GM18909 (cell line): ENCODE measurements around the gene CYBA.
A peak's percentile ranks its signal among the peaks of the same experiment; 100 is the strongest.
"Not testable (repeated sequence)": the region's sequence is repeated elsewhere in the genome, so short reads cannot be mapped to it uniquely, and the experiment has no call there.

Source experiments
- ATAC-seq: cut with Tn5 transposase; IDR thresholded peaks from one replicate; pipeline ENCODE4 v1.9.1; 2021; ENCODE audit warnings: mild to moderate bottlenecking; ENCODE audit not compliant: unreplicated experiment, poor library complexity

Gene CYBA

DNA sequence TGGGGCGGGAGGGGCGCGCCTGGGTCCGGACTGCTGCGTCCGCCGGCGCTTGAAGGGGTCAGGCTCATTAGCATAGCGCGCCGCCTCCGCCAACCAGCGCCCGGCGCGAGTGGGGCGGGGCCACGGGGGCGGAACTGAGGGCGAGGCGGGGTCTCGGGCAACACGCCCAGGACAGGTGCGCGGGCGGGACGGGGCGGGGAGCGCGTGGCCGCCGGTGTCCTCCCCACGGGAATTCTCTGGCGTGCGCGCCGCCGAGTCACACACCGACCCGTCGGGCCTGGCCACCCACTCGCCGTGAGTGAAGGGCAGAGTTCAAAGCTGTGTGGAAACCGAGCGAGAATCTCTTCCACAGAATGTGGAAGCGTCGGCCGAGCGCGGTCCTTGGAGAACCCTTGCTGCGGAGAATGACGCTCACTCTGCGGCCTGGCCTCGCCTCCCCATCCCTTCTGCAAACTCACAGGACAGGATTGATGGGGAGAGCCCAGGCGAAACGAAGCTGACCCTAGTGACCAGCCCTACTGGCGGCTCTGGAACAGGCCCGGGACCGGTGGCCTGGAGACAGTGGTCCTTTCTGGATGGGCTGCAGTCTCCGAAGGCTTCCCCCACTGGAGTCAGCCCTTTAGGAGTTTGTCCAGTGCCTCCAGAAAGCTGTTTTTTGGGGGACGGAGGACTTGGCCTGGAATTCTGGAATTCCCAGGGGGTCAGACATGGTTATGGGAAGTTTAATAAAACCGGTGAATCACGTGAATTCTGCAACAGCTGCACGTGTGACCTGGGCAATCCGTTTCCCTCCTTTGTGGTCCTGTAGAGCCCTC, 35.8 kb upstream of the CYBA start, which contains the start of gene SNAI3:
TSS of gene SNAI3 (minus strand) at position 69 of the 815 bp plus-strand sequence. CDS start 101 bp downstream, outside the sequence.
- peak; percentile 81 for ATAC-seq

DNA sequence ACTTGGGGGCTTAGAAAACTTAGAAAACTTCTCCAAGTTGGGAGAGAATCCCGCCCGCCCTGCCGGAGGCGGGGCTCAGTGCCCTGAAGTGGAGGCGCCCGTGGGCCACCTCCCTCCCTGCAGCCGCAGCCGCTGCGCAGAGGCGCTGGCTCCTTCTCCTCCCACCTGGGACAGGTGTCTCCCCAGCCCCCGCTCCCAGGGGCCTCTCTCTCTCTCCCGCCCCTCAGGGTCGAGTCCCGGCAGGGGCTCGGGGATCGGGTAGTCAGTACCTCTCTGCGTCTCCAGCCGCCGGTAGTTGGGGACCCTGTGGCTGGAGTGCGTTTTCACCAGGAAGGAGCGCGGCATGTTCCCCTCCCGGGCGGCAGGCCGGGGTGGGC, 35.2 kb upstream of the CYBA start:
- ATAC-seq: no peak

DNA sequence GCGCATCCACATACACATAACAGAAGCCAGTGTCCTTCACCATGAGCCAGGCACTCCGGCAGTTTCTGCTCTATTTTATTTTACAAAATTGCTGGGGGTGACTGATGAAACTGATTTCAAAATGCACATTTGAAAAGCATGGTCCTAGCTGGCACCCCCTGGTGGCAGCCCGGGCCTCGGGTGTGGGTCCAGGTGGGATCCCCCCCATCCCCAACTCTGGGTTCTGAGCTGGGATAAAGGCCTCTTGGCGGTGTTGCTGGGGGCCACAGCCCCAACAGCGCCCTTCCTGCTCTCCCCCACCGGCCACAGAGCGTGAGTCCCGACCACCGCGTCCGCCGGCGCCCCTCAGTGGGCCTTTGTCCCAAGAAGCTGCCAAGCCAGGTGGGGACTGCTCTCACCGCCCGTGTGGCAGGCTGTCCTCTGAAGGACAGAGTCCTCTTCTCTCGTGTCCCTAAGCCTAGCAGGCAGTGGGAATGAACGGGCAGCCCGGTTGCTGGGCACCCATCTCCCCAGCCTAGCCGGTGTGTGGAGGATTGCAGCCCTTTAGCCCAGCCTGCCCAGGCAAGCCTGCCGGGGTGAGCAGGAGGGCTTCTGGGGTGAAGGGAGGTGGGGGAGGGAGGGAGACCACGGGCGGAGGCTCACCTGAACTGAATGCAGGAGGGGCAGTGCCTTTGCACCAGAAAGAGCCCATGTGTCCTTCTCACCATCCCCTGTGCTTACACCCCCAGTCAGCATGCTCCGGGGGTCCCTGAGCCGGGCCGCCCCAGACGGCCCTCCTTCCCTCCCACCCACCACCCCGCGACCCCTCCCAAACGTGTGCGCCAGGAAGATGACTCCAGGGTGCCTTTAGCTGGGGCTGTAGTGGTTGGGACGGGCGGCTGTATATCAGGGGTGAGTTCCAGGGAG, 34.6 kb upstream of the CYBA start:
- no peak for ATAC-seq

DNA sequence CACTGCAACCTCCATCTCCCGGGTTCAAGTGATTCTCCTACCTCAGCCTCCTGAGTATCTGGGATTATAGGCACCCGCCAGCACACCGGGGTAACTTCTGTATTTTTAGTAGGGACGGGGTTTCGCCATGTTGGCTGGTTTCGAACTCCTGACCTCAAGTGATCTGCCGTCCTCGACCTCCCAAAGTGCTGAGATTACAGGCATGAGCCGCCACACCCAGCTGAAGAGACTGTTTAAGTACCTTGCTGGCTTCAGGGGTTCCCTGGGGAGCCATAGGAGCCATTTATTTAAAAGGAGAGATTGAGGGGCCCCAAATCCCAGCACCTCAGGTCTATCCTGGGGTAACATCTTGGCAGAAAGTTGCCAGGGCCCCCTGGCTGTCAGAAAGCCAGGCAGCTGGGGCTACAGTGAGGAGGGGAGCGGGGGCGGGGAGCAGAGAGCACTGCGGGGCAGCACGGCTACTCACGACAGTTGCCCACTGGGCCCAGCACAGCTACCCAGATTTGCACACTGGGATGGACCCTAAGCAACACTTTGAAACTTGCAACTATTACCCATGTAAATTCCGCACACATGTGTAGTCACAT, 33.8 kb upstream of the CYBA start:
- no peak for ATAC-seq

DNA sequence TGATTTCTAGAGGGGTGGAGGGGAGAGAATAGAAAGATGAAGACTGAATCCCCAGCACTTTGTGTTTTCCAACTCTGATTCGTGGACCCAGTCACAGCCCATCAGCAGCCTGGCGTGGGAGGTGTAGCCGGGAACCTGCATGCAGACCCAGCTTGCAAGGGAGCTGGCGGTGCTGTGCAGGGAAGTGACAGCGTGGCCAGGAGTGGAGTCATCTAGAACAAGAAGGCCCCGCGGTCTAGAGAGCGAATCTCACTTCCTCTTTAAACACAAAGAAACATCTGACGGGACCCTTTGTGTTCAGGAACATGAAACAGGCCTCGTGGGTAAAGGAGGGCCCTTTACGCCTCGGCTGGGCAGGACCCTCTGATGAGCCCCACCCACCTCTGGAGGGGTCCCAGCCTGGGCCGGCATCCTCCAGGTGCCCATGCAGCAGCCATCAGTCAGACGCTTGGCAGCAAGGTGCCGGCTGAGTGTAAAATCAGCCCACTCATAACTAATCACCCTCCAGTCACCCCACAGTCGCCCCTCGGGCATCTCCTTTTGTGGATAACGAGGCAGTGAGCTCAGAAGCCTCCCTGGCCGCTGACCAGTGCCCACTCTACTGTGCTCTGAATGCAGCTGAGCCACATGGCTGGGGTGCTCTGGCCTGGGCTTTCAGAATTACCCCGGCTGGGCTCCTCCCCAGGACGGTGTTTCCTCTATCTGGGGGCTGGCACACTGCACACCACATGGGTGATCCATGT, 31.0 kb upstream of the CYBA start:
- peak; percentile 62 for ATAC-seq

DNA sequence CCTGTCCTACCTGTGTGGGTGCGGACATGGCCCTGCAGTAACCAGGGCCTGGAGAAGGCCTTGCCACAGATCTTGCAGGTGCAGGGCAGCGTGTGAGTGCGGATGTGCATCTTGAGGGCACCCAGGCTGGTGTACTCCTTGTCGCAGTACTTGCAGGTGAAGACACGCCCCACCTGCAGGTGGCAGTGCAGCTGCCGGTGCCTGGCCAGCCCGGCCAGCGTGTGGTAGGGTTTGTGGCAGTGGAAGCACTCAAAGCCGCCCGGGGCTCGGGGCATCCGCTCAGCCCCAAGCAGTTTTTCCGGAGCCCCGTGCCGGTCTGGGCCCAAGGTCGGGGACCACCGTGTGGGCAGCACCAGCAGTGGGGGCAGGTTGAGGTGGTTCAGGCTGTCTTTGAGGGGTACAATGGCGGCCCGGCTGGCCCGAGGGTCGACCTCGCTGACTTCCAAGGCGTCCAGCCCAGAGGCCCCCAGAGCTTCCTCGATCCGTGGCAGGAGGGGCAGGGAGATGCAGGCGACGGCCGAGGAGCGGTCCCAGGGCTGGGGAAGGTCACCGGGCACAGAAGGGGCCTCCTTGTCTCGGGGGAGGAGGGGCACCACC, 30.3 kb upstream of the CYBA start:
- peak; percentile 18 for ATAC-seq

DNA sequence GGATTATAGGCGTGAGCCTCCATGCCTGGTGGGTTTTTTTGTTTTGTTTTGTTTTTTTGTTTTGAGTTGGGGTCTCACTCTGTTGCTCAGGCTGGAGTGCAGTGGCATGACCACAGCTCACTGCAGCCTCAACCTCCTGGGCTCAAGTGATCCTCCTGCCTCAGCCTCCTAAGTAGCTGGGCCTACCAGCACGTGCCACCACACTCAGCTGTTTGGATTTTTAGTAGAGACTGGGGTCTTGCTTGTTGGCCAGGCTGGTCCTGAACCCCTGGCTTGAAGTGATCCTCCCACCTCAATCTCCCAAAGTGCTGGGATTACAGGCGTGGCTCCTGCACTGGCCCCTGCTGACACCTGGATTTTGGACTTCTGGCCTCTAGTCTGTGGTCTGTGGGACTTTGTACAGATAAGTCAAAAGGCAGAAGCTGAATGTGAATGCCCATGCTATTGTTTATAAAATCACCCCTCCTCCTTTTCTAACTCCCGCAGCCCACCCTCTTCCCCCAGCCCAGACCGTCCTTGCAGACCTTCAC, 29.8 kb upstream of the CYBA start:
- ATAC-seq: no peak

DNA sequence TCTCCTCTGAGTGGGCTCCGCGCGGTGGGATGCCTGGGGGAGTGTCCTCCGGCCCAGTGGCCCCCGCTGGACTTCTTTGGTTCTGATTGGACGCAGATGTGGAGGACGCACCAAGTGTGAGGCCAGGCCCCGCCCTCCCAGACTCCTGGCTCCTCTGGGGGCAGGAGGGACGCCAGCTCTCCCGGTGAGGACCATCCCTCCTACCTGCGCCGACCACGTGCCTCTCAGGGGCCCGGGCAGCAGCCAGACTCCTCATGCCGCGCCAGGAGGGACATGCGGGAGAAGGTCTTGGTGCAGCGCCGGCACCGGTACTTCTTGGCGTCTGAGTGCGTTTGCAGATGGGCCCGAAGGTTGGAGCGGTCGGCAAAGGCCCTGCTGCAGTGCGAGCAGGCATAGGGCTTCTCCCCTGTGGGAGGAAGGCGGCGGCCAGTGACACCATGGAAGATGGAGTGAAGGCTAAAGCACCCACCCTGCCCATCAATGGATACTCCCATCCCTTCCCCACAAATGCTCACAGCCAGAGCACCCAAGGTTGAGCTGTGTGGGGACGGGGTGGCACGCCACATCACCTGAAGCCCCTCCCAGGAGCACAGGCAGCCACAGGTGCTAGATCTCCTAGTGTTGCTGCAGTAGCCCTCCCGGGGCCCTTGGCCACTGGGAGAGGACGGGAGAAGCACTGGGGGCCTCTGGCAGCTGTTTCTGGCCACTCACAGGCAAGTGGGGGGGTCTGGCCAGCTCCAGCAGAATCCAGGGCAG, 27.5 kb upstream of the CYBA start:
- ATAC-seq: no peak

DNA sequence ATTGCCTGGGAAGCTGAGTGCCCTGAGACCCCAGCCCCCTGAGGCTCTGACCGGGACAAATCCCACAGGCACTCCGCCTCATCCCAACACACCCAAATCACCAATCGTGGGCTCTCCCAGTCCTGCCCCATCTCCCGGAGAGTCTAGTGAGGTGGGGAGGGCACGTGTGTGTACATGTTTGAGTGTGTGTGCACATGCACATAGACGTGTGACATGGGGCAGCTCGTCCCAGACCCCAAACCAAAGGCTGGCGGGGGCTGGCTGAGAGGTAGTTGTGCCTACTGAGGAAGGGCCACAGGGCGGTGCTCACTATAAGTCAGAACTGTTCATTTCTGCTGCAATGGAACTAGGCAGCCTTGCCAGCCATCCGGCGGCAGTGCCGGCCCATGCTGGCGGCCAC, 26.9 kb upstream of the CYBA start:
- ATAC-seq: no peak

DNA sequence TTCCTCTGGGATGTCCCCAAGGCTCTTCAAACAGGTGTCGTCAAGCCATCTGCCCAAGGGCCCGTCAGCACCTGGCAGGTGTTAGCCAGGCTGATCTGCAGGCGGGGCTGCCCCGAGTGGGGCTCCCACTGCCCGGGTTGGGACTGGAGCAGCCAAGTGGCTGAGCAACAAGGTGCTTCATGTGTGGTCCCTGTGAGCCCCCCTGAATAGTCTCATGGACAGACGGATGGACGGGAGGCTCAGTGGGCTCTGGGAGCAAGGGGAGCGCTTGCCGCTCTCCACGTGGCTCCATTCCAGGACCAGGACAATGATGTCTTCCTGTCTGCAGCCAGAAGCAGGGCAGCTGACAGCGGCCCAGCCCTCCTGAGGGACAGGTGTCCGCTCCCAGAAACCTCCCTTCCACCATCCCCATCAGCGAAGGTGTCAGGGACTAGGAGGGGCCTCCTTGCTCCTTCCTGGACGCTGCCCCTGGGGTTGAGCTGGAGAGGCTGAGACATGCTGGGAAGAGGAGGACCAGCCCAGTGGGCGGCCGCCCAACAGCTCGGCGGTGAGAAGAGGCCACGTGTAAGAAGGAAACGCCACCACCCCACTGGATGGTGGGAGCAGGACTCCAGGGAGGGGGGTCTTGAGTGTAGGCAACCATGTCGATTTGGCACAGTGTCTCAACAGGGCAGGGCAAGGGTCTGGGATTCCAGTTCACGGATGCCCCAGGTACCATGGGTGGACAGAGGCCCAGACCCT, 25.8 kb upstream of the CYBA start:
- no peak for ATAC-seq

DNA sequence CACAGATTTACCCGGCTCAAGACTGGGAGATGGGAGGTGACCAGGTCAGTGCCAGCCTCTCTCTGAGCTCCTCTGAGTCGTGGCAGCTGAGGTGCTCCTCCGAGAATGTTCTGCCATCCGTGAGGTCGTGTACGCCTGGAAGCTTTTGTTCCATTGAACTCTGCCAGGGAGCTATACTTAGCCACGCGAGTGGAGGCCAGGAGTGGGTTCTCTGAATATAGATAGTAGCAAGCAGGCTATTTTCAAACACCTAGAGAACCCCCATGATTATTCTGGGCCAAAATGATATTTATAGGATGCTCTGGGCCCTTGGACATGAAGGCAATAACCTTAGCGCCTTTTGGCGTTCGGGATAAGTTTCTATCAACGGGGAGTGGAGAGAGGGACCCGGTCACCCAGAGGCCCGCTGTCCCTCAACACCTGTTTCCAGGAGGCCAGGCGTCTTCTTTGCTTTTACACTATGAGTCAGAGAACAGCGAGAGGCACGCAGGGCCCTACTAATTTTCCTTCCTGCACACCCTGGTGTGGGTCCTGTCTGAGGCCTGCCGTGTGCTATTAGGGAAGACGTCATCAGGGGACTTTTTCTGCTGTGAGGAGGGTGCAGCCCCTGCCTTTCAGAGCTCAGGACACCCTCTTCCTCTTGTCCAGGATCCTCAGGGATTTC, 23.0 kb upstream of the CYBA start:
- ATAC-seq: no peak

DNA sequence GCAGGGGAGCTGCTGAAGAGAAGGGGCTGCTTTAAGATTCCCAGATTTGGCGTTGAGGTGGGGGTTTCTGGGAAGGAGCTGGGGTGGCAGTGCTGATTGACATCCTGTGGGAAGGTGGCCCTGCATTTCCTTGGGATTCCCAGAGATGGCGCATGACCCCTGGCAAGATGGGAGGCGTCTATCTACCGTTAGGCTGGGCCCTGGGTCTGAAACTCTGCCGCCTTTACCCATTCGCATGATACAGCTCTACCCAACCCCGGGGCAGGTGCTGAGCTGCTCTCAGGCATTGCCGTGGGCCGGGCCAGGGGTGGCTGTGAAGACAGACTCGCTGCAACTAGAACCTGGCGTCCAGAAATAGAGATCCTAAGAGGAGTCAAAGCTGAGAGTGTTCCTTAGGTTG, 21.9 kb upstream of the CYBA start:
- ATAC-seq: no peak

DNA sequence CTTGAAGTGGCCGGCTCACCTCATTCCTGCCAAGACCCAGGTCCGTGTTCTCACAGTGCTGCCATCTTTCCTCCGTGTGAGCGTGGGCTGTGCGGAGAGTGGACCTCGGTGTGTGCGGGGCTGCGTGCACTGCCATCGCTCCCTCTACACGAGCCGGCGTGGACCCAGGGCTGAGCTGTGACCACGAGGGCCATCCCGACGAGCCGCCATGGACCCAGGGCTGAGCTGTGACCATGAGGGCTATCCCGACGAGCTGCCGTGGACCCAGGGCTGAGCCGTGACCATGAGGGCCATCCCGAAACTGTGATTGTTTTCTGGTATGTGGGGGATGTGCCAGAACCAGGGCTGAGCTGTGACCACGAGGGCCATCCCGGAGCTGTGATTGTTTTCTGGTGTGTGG, 21.0 kb upstream of the CYBA start:
- ATAC-seq: no peak

DNA sequence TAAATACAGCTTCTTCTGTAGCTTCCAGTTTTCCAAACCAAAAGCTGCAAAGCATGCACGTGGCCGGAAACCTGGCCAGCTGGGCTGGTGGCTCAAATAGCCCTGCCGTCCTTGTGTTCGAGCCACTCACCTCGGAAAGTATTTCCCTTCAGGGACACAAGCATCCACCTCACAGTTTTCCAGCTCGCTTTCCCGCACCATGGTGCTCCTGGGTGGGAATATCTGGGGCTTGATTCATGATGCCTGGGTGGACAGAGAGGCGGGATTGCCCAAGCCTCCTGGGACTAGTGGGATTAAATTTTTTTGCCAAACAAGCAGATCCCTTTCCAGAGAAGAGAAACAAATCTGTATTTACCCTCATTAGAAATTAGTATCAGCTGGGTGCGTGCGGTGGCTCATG, 19.1 kb upstream of the CYBA start:
- no peak for ATAC-seq

DNA sequence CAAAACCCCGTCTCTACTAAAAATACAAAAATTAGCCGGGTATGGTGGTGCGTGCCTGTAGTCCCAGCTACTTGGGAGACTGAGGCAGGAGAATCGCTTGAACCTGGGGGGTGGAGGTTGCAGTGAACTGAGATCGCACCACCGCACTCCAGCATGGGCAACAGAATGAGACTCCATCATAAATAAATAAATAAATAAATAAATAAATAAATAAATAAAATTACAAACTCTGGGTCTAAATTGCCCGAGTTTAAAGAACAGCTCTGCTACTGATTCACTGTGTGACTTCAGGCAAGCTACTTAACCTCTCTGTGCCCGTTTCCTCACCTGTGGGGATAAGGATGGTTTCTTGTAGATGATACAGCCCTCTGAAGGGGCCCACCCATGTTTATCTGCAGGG, 18.6 kb upstream of the CYBA start:
- ATAC-seq: not testable (repeated sequence)

DNA sequence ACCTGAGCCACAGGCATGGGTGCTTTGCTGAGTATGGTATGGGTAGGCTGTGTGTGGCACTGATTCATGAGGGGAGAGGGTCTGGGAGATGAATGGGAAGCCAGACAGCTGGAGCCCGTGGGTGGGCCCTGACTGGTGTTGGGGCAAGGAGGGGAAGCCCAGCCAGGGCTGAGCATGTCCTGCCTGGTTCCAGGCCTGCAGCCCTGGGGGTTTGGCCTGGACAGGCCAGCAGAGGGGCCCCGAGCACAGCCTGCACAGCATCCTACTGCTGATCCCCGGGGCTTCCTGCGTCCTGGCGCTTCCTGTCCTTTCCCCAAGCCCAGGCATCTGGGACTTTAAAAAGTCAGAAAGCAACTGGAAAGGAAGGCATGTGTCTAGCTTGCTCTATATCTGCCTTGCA, 16.6 kb upstream of the CYBA start:
- ATAC-seq: no peak

DNA sequence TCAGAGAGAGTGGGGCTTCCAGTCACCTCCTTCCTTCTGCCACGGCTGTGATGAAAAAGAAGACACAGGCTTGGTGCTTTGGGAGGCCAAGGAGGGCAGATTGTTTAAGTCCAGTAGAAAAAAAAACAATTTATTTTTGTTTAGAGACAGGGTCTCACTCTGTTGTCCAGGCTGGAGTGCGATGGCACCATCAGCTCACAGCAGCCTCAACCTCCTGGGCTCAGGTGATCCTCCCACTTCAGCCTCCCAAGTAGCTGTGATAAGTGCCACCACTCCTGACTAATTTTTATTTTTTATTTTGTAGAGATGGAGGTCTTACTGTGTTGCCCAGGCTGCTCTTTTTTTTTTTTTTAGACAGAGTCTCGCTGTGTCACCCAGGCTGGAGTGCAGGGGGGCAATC, 14.7 kb upstream of the CYBA start:
- ATAC-seq: no peak

DNA sequence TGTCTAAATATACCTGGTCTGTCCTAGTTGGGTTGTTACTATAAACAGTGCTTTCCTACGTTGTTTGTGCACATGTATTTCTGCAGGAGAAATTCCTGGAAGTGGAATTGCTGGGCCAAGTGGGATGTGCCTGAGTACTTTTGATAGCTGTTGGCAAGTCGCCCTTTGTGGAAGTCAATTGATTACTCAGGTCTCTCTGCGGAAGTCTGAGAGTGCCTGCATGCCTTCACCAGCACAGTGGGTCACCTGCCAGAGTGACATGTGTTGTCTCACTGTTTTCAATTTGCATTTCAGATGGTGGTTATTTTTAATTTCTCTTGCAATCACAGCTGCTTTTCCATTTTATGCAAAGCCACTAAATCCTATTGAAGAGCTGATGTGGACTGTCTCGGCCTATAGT, 14.3 kb upstream of the CYBA start:
- no peak for ATAC-seq
